Effector CD8-positive, alpha-beta T cell (primary cell): ENCODE results near the gene PRR12.
"Not testable (repeated sequence)": the region's sequence is repeated elsewhere in the genome, so short reads cannot be mapped to it uniquely, and the experiment has no call there.

Experiments used
- DNase-seq: peaks from one replicate; lab custom pipeline; 2025; lab: John Stamatoyannopoulos, UW

The PRR12 gene

DNA sequence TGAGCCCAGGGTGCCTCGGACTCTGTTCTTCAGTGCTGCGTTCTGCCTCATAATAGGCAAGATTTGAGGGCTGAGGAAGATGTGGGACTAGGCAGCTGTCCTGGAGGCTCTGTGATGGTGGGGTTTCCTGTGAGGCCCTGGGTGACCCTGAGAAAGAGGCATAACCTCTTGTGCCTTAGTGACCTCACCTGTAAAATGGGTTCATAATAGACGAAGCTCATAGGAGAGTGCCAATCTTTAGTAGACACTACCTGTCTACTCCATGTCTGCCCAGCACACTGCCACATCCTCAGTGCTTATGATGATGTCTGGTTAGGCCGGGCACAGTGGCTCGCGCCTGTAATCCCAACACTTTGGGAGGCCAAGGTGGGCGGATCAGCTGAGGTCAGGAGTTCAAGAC, 25.6 kb downstream of the PRR12 start:
- no peak for DNase-seq

DNA sequence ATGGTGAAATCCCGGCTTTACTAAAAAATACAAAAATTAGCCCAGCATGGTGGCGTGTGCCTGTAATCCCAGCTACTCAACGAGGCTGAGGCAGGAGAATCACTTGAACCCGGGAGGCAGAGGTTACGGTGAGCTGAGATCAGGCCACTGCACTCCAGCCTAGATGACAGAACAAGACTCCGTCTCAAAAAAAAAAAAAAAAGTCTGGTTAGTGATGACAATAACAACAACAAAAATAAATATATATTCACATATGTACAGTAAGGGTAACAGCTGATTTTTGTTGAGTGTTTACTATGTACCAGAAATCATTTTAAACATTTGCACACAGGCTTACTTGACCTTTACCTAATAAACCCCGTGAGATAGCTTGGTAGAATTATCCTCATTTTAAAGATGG, 26.0 kb downstream of the PRR12 start:
- no peak for DNase-seq

DNA sequence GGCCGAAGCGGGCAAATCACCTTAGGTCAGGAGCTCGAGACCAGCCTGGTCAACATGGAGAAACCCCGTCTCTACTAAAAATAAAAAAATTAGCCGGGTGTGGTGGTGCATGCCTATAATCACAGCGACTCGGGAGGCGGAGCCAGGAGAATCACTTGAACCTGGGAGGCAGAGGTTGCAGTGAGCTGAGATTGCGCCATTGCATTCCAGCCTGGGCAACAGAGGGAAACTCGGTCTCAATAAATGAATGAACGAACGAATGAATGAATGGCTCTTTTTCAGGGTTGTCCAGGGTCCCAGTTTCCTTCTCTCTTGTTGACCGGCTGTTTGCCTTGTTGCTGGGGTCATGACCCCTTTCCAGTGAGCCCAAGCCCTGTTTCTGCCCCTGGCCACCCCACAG, 26.9 kb downstream of the PRR12 start:
- not testable (repeated sequence) for DNase-seq

DNA sequence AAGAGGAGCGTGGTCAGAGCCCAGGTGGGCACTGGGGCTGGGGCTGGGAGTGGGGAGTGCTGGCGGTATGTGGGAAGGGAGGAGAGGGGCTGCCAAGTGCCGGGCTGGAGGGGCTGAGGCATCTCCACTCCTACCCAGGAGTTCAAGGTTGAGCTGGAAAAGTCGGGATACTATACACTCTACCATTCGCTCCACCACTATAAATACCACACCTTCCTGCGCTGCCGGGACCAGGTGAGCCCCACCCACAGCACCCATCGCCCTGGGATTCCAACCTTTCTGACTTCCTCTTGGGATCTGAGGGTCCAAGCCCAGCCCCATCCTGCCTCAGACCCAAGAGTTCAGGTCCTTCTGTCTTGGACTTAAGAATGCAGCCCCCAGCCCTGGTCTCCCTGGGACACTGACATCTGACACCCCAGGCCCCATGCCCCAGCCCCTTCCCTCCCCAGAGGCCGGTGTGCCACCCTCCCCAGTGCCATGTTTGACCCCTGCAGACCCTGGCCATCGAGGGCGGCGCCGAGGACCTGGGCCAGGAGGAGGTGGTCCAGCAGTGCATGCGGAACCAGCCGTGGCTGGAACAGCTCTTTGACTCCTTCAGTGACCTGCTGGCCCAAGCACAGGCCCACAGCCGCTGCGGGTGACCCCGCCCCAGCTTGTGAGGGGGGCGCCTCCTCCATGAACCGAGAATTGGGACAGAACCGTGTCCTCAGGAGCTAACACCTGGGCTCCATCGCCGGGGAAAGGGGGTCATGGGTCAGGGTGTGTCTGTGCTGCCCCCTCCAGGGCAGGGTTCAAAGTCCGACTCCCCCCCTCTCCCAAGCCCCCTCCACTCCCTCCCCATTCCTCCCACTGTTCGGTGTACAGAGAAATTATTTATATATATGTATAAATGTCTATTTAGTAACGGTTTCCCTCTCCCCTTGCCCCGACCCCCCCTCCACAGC, 34.3 kb downstream of the PRR12 start:
- no peak for DNase-seq

DNA sequence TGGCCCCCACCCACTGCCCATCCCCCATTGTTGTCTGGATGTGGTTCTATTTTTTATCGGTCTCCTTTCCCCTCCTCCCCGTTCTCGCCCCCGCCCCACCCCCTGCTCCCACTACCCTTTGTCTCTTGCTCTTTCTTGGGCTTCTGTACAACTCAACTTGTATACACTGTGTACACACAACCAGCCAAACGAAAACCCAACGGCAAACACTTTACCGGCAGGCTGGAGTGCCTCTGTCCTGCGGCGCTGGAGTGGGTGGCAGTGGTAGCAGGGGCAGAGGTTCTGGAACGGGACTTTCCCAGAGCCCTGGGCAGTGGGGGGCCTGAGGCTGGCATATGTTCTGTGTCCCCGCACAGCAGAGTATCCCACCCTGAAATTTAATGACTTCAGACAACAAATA, 35.2 kb downstream of the PRR12 start:
- no peak for DNase-seq

DNA sequence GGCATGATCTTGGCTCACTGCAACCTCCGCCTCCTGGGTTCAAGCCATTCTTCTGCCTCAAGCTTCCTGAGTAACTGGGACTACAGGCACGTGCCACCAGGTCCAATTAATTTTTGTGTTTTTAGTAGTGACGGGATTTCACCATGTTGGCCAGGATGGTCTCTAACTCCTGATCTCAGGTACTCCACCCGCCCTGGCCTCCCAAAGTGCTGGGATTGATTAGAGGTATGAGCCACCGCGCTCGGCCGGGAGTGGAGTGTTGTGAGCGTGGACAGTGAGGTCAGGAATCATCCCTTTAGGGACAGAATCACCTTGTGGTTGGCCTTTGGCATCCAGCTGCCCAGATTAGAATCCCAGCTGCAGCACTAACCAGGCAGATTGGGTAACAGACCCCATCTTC, 38.7 kb downstream of the PRR12 start:
- DNase-seq = no peak

DNA sequence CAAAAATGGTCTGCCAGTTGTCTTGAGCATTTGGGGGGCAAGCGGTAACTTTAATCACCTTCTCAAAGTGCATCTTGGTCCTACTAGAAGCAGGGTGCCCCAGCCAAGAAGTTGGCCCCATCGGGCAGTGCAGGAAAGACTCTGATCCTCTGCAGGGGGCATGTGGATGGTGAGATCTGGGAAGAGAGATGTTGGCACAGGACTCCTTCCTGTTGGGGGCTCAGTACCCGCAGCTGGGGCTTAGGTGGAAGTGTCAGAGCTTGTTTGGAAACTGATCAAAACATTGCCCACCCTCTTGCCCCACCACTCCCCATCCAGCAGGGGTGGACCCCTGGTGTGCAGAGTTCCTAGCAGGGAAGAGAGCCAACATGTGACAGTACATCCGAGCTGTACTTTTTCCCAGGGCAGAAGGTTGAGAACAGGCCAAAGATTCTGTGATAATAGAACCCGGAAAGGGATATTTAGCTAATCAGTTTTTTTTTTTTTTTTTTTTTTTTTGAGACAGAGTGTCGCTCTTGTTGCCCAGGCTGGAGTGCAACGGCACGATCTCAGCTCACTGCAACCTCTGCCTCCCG, 40.1 kb downstream of the PRR12 start:
- DNase-seq = no peak

DNA sequence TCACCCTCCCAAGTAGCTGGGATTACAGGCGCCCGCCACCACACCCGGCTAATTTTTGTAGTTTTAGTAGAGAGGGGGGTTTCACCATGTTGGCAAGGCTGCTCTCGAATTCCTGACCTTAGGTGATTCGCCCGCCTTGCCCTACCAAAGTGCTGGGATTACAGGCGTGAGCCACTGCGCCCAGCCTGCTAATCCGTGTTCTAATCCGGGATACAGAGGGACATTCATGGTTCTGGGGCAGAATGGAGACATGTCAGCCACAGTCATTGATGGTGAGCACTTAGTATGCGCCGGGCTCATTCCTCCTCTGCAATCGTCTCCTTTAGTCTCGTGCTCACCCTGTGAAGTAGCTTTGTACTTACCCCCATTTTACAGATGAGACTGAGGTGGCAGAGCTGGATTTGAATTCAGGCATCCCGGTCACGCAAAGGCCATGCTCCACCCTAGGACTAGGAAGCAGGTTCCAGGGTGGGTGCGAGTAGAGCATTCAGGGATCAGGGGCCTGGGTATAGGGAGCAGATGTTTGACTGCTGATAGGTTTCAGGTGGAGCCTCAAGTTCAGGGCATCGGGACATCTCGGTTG, 40.7 kb downstream of the PRR12 start:
- DNase-seq = no peak

DNA sequence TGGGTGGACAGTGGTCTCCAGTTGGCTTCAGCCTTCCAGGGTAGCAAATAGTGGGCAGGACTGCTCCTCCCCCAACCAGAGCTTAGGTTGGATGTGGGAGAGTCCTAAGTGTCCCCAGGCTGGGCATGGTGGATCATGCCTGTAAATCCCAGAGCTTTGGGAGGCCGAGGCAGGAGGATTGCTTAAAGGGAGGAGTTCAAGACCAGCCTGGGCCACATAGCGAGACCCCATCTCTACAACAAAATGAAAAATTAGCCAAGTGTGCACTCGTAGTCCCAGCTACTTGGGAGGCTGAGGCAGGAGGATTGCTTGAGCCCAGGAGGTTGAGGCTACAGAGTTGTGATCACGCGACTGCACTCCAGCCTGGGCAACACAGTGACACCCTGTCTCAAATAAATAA, 41.6 kb downstream of the PRR12 start:
- DNase-seq = no peak

DNA sequence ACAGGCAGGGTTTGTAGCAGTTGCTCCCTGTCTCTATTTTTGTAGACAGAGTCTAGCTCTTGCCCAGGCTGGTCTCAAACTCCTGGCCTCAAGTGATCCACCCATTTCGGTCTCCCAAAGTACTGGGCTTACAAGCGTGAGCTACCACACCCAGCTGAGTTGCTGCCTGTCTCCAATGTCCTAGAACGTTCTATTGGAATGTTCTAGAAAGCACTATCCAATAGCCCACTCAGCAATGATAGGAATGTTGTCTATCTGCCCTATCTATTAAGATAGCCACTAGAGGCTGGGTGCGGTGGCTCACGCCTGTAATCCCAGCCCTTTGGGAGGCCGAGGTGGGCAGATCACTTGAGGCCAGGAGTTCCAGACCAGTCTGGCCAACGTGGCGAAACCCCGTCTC, 42.3 kb downstream of the PRR12 start:
- DNase-seq = not testable (repeated sequence)

DNA sequence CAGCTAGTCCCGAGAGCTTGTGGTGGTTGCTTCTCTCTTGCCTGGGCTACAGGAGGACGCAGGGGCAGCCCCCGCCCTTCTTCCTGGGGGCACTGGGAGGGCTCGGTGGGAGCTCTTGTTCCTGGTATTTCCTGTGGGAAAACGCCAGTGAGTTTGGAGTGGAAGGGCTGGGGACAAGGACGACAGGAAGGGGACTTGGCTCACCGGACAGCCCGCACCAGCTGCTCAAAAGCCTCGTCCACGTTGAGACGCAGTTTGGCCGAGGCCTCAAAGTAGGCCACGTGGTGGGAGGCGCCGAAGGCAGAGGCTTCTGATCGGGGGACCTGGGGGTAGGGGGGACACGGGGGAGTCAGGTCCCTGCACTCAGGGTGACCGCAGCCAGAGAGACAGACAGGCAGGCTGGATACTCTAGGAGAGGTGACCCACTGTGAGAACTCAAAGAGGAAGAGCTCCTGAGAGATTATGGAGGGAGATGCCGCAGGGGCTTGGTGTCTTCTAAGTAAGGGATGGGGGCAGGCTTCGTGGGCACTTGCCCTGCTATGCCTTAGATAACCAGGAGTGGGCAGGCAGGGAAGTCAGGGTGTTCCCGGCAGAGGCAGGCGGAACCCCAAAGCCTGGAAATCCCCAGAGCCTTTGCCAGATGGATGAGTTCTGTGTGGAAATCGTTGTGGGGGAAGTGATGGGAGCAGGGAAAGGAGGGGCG, 44.7 kb downstream of the PRR12 start:
- DNase-seq = no peak

DNA sequence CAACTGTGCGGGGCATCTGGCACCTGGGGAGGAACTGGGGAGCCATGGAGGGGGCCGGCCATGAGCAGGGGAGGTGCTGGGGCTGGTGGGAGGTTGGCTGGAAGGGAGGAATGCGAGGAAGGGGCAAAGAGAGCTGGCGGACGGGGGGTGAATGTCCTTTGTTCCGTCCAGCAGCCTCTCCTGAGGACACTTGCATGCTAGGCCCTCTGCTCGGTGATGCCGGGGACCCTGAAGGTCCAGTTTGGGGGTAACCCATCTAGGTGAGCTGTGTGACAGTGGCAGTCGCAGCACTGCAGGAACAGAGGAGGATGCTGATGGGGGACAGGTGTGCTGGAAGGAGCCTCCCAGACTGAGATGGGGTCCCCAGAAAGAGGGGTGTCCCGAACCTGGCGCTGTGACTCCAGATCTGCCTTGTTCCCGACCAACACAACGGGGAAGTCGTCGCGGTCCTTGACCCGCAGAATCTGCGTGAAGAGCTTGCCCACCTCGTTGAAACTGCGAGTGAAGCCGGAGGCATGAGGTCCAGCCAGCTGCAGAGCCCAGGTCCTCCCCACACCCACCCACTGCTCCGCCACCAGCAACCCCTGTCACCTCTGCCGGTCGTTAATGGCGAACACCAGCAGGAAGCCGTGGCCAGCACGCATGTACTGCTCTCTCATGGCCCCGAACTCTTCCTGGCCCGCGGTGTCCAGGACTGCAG, 45.4 kb downstream of the PRR12 start:
- DNase-seq = no peak

DNA sequence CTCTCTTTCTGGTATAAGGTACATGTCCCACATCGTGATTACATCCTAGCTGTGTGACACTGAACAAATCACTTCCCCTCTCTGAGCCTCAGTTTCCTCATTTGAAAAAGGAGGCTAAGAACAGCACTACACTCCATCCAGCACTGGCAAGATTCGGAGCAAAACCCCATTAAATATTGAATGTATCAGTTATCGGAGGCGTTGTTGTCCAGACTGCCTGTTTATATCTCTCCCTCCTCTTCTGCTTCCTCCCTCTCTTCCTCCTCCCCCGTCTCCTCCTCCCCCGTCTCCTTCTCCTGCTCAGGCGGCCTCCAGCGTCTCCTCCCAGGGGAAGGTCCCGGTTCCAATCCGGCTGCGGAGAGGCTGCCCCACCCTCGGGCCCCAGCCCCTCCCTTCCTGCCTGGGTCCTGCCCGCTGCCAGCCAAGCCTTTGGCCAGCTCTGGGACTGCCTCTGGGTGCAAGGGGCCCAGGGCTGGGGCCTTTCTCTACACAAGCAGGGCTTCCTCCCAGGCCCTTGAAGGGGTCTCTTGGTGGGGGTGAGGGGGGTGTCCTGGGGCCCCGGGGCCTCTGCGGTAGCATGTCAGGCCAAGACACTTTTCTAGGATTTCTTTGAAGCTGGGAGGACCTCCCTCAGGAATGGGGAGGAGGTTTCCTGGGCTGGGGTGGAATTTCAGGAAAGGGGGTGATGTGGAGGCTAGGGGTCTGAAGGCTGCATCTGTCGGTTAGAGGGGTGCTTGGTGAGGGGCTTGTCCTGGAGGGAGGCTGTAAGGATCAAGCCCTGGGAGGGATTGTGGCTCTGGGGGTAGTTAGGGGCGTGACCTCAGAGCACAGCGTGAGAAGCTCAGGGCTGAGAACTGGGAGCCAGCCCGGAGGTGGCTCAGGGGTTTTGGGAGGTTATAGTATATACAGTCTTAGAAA, 47.1 kb downstream of the PRR12 start:
- DNase-seq = no peak

DNA sequence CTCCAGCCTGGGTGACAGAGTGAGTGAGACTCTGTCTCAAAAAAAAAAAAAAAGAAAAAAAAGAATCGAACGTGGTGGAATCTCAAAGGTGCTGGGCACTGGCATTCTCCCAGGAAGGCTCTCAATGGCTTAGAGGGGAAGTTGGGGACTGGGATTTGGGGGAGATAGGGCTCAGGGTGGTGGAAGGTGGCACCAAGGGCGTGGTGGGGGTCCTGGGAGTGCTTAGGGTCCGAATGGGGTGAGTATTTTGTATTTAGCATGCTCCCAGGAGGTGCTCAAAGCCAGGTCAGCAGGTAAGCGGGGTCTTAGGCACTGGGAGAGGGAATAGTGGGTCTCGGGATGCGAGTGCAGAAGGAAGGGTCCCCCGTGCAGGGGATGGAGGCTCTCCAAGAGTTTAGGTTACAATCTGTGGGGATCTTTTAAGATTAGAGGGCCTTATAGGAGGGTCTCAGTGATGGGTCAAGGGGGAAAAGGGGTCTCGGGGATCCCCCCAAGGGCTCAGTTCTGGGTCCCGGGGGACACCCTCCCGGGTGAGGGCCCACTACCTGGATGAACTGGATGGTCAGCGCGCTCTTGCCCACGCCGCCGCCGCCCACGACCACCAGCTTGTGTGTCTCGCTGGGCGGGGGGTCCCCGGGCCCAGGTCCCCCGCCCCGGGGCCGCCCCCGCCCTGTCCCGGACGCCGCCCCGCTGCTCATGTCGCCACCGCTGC, 48.6 kb downstream of the PRR12 start:
- DNase-seq = no peak

DNA sequence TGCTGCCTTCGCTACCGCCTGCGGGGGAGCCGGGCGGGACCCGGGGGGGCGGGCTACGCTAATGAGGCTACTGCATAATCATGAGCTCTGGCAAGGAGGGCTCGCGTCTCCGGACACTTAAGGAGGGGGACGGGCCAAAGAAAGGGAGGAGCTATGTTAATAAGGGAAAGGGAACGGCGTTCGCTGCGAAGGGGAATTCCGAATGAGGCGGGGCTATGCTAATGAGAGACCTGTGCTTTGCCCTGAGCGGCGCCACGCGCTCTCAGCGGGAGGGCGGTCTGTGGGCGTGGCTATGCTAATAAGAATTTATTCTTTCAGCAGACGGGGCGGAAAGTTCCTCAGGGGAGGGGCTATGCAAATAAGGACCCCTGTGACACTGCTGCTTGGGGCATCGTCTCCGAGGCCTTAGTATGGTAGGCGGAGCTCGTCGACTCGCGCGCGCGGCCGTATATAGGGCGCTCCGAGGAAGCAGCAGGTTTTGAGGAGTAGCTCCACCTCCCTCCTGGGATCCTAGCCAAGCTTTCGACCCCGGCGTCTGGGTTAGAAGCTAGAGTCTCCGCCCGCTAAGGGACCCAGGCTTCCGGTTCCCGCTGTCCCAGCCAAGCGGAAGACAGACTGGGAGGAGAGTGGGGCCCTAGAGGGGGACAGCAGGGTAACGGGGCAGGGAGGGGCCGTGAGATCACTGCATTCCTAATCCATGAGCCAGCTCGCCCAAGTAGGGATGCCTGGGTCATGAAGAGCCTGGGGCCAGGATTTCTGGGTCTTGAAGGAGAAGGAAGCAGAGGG, 49.3 kb downstream of the PRR12 start, which contains the start of gene RRAS:
Gene RRAS (minus strand): TSS at position 31 of the 786 bp plus-strand sequence. CDS start 45 bp downstream, outside the sequence.
- DNase-seq = peak; percentile 99

DNA sequence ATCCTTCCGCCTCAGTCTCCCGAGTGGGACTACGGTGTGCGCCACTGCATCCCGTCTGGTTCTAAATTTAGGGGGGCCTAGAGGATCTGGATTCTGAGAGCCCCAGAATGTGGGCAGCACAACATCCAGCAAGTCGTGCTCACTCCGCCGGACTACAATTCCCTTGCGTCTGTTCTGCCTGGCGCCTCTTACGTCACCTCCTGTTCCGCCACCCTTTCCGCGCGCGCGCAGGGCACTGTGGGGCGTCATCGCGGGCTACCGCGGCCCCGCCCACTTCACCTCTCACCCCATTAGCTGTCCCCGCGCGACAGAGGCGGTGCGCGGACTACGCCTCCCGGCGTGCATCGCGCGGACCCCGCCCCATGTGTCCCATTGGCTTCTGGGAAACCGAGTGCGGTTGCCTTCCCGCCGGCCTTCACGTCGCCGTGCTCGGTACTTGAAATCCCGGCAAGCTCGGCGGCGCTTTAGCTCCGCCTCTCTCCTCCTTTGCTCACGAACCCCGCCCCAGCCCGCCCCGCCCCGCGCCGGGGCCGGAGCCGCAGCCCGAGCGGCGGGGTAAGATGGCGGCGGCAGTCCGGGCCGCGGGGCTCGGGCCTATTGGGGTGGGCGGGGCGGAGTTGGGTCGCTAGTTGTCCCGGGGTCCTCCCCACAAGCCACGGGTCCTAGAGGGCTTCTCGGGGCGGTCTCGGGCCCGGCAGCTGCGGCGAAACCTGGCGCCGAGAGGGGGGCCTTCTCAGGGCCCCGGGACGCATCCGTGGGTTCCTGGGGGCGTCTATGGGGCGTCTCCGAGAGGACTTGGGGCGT, 50.9 kb downstream of the PRR12 start, which contains the start of gene SCAF1:
Gene SCAF1 (plus strand): TSS at position 522 of the 804 bp plus-strand sequence. CDS start 2,818 bp downstream, outside the sequence.
- DNase-seq = peak; percentile 99

DNA sequence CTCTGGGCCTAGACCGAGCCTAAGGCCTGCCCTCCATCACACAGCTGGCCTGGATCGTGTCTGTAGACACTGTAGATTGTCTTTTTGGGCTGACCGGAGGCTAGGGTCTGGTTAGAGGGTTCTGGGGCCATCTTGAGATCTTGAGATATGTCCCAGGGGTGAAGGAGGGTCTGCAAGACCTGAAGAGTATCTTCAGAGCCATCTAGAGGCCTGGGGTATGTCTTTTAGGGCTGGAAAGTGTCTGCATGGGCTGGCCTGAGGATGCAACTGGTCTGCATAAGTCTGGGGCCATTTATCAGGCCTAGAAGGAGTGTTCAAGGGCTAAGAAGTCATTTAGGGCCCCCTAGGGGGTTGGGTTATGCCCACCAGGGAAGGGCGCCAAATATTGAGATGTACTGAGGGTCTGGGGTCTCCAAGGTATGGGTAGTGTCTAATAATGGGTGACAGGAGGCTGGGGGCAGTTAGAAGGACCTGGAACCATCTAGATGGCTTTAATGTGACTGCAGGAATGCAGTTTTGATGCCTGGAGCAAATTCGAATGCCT, 51.6 kb downstream of the PRR12 start:
- no peak for DNase-seq

DNA sequence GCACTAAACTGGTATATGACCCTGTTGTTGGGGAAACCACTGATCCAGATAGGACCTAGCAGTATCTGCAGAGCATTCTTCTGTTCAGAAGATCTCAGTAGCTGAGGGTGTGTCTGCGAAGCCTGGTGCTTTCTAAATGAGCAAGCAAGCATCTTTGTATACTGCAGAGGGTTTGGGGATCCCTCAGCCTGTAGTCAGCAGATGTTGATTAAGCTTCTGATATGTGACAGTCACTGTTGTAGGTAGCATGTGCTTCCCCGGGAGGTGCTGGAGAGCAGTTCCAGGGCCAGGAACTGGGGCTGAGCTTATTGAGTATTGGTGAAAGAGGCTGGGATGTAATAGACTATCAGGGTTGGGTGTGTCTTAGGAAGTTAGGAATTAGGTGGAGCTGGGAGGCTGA, 52.5 kb downstream of the PRR12 start:
- no peak for DNase-seq
